Fibroblast of upper back skin (primary cell): ENCODE results near the gene FRMD8.
A peak's percentile ranks its signal among the peaks of the same experiment; 100 is the strongest.
"Not testable (repeated sequence)": the region's sequence is repeated elsewhere in the genome, so short reads cannot be mapped to it uniquely, and the experiment has no call there.

Experiments used
- DNase-seq: peaks from one replicate; pipeline ENCODE4 v3.0.0-alpha.2; 2013

FRMD8 gene

GRCh38 chr11:65437436-65438227 lies 51.2 kb downstream of the FRMD8 start:
- no peak for DNase-seq

- DNase-seq: peak; percentile 62
Measured at GRCh38 chr11:65438257-65439151, 52.1 kb downstream of the FRMD8 start.

- no peak for DNase-seq
Measured at GRCh38 chr11:65439331-65440181, 53.1 kb downstream of the FRMD8 start.

- DNase-seq: no peak
Measured at GRCh38 chr11:65440831-65441499, 54.5 kb downstream of the FRMD8 start.

DNA sequence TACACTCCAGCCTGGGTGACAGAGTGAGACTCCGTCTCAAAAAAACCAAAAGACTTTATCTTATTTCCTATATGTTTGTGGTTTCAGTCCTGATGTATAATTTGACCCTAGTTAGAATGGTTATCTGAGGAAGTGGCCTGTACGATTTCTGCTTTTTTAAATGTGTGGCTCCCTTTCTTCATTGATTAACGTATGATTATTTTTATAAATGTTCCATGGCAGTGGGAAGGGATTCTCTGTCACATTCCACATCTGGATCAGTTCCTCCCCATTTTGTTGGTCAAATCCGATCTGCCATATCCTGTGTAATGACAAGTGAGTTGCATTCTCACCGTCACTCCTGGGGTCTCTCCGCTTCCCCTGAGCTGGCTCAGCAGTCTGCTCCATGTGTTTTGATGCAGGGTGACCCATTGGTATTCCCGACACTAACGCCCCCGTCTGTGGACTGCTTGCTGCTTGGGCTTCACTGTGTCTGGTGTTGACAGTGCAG lies 56.5 kb downstream of the FRMD8 start:
- DNase-seq: no peak

DNA sequence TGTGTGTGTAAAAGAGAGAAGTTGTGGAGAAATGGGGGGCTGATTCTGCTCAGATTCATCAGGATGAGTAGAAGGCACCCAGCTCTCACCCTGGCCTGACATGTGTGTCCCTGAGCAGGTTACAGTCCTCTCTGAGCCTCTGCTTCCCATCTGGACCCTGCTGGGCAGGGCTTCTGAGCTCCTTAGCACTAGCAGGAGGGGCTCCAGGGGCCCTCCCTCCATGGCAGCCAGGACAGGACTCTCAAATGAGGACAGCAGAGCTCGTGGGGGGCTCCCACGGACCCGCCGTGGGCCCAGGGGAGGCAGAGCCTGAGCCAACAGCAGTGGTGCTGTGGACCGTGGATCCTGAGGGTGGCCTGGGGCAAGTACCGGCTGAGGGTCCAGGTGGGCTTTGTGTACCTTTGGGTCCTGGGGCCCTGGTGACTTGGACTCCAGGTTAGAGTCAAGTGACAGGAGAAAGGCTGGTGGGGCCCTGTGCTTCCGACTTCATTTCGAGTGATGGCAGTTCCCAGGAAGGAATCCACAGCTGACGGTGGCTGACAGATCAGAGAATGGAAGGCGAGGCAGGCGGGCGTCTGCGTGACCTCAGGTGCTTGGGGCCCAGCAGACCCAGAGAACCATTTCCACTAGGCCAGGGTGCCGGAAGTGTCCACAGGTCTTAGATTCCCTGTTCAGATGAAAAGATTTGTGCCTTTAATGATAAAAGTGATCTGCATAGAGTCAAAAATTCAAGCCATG lies 58.0 kb downstream of the FRMD8 start:
- DNase-seq: no peak

DNA sequence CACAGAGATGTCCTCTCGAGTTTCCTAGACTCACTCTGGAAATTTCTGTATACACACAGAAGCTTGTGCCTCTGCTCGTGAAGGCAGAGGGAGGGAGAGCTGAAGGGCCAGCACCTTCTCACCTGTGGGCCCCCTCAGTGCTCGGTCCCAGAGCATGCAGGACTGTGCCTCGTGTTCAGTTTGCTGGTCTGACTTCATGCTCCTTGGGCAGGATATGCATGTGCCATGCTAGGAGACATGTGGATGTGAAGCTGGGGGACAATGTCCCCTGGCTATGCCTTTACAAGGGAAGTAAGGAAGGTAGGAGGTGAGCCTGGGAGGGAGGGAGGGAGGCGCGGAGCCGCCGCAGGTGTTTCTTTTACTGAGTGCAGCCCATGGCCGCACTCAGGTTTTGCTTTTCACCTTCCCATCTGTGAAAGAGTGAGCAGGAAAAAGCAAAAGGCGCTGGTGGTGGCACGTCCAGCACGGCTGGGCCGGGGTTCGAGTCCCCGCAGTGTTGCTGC lies 58.7 kb downstream of the FRMD8 start:
- DNase-seq: no peak

- DNase-seq: peak; percentile 67
Measured at GRCh38 chr11:65445604-65446445, 59.4 kb downstream of the FRMD8 start.

DNA sequence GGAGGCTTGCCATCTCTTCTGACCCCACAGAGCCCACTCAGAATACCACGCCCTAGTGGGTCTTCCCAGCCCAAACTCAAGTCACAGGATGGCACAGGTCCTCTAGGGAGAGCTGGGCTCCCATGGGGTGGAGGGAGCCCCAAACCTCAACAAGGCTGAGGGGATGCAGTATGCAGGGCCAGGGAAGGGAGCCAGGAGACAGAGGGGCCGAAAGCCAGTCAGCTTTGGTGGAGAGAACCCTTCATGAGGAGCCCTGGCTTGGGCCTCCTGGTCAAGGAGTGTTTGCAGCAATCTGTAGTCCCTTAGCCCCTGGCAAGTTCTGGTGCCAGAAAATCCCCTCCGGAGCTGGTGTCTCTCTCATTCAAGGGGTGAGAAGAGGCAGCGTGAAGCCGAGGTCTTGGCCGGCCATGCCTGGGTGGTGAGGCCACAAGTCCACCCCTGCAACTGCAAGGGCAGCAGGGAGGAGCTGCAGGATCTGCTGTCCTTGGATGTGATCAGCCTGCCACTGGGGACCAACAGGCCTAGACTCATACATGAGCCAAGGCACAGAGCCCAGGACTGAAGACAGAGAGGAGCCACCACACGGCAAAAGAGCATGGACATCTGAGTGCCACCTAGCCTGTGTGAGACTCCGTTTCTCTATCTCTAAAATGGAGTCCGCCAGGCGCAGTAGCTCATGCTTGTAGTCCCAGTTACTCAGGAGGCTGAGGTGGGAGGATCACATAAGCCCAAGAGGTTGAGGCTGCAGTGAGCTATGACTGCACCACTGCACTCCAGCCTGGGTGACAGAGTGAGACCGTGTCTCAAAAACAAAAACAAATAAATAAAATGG lies 60.2 kb downstream of the FRMD8 start:
- DNase-seq: no peak

GRCh38 chr11:65448074-65448417 lies 61.6 kb downstream of the FRMD8 start:
- DNase-seq: no peak

GRCh38 chr11:65448418-65449105 lies 62.1 kb downstream of the FRMD8 start:
- DNase-seq: peak; percentile 56

DNA sequence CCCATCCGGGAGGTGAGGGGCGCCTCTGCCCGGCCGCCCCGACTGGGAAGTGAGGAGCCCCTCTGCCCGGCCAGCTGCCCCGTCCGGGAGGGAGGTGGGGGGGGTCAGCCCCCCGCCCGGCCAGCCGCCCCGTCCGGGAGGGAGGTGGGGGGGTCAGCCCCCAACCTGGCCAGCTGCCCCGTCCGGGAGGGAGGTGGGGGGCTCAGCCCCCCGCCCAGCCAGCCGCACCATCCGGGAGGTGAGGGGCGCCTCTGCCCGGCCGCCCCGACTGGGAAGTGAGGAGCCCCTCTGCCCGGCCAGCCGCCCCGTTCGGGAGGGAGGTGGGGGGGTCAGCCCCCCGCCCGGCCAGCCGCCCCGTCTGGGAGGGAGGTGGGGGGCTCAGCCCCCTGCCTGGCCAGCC lies 64.9 kb downstream of the FRMD8 start:
- not testable (repeated sequence) for DNase-seq

- DNase-seq: not testable (repeated sequence)
Measured at GRCh38 chr11:65452259-65452658, 65.8 kb downstream of the FRMD8 start.

GRCh38 chr11:65452806-65453490 lies 66.5 kb downstream of the FRMD8 start:
- DNase-seq: peak; percentile 93

- DNase-seq: peak; percentile 66
Measured at GRCh38 chr11:65454311-65454695, 67.9 kb downstream of the FRMD8 start.

DNA sequence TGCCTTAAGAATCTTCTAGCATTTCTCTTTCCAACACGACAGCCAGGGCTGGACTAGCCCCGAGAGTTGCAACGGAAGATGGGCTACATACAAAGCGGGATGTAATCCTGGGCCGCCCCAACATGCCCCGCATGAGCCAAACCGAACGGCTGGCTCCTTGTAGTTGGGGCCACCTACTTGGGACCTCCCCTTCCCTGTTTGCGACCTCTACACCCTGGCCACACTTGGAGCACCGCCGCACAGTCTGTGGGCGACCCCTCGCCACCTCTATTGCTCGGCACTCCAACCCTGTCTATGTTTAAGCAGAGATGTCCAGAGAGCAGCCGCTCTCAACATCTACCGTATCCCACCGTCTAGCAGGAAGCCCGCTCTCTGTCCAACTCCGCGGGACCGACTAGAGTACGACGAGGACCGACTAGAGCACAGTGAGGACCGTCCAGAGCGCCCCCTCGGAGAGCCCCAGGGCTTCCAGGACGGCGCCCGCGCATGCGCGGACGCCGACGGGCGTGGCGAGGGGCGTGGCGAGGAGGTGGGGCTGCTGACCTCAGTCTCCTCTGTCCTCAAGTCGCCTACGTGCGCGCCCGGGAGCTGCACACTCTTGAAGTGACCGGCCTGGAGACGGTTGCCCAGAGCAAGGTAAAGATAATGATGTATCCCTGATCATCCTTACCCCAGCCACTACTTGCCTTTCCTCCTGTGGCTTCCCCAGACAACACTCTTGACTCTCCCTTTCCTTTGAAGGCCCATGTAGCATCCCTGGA lies 68.4 kb downstream of the FRMD8 start:
- DNase-seq: peak; percentile 83

- DNase-seq: no peak
Measured at GRCh38 chr11:65456418-65456817, 70.0 kb downstream of the FRMD8 start.
